Heart left ventricle (tissue), 16 donors: ENCODE data around the gene STON1. TPM values are rescaled to one million over a fixed set of nuclear protein-coding genes. Genes with fewer than 3 reads are reported as not detected.
A peak's percentile ranks its signal among the peaks of the same experiment; 100 is the strongest.

ENCODE experiments used
- ATAC-seq, 4 donors: fragments of 200-7000 bp; cut with Tn5 transposase; one replicate each; pipeline ENCODE4 v1.9.1; 2020 to 2022; ENCODE audit warnings: moderate library complexity in 4 of 4, mild to moderate bottlenecking in 3 of 4, moderate number of reproducible peaks in 1 of 4
- DNase-seq, 5 donors: peaks; one replicate each; pipeline ENCODE4 v3.0.0-alpha.2; 2020
- H3K27ac ChIP-seq, 12 donors: fragments of 200-600 bp; sonication (generic) in 4 of 12; one replicate each; pipeline versions ENCODE4 v1.5.0 to v1.8.0; 2016 to 2022; ENCODE audit warnings: mild to moderate bottlenecking in 2 of 12
- H3K27me3 ChIP-seq, 9 donors: fragments of 200-600 bp; sonication (generic) in 2 of 9; one replicate each; pipeline versions ENCODE4 v1.5.1 to v1.8.0; 2016 to 2022; ENCODE audit warnings: mild to moderate bottlenecking in 3 of 9
- H3K36me3 ChIP-seq, 9 donors: fragments of 200-600 bp; sonication (generic) in 2 of 9; one replicate each; pipeline versions ENCODE4 v1.5.0 to v1.8.0; 2018 to 2022; ENCODE audit warnings: mild to moderate bottlenecking in 2 of 9
- H3K4me1 ChIP-seq, 12 donors: fragments of 200-600 bp; sonication (generic) in 4 of 12; one replicate each; pipeline versions ENCODE4 v1.5.0 to v1.8.0; 2016 to 2022; ENCODE audit warnings: mild to moderate bottlenecking in 3 of 12
- H3K4me3 ChIP-seq, 12 donors: fragments of 200-600 bp; sonication (generic) in 4 of 12; one replicate each; pipeline versions ENCODE4 v1.5.0 to v1.8.0; 2017 to 2022; ENCODE audit warnings: mild to moderate bottlenecking in 9 of 12, moderate library complexity in 4 of 12
- H3K9me3 ChIP-seq, 12 donors: fragments of 200-600 bp; sonication (generic) in 4 of 12; one replicate each; pipeline versions ENCODE4 v1.5.0 to v1.8.0; 2016 to 2022; ENCODE audit warnings: mild to moderate bottlenecking in 1 of 12
- CTCF ChIP-seq, 12 donors: fragments of 200-600 bp; sonication (generic) in 4 of 12; IDR thresholded peaks; one replicate each; pipeline versions ENCODE4 v1.5.0 to v1.8.0; 2018 to 2022; ENCODE audit warnings: antibody characterized with exemption in 12 of 12, mild to moderate bottlenecking in 5 of 12
- POLR2A ChIP-seq, 2 donors: fragments of 450-650 bp; IDR thresholded peaks; one replicate each; pipeline ENCODE4 v1.6.1; 2017; ENCODE audit warnings: antibody characterized with exemption in 2 of 2, mild to moderate bottlenecking in 2 of 2, moderate library complexity in 2 of 2
- WGBS, 4 donors: extraction: QIAGEN DNeasy Blood & Tissue Kit in 2 of 4; methylation state at CpG; one replicate each; pipeline versions ENCODE4 v1.1.5 to v1.1.7; 2013 to 2018; 5-methylcytosine and 5-hydroxymethylcytosine counted together
- intact Hi-C, 10 donors: fragments of 100-400 bp; cut with DNase I; formaldehyde crosslinking; loops; one replicate each; pipeline versions ENCODE4 v1.11.1 to v1.14.2; 2022
- long read RNA-seq, 3 donors: library from polyadenylated mRNA; unstranded; transcript quantifications; one replicate each; pipeline ENCODE4 v2.0.0, GENCODE V29; 2020 to 2021
- polyA plus RNA-seq, 2 donors: library from polyadenylated mRNA; stranded (reverse); fragments of 200-250 nt; gene quantifications; one replicate each; pipeline ENCODE4 v1.2.3, GENCODE V29; 2013
- total RNA-seq, 9 donors: library from RNA; depleted of rRNA in 2 of 9; stranded (reverse); fragments of >200 nt in 2 of 9; fragmentation: NEBNext Ultra II Directional in 3 of 9; extraction: Animal tissue kit (Norgen Biotek cat#: 25700) in 3 of 9; gene quantifications; one replicate each; pipeline versions ENCODE4 v1.1.0 to v1.2.4, GENCODE V29; 2016 to 2023
- donor health status: ischemic (EF 13 %, LVEDD 7.1; RV severe dilation, severe dysfunction).
- donor health status: healthy with polysubstance abuse.
- donor health status: DM: no; HTN: yes; CAD: no.
- donor health status: DM: no; HTN: no; CAD: no.
- donor health status: ischemic (EF 25% LVEDD 6.9; RV normal size, moderate dysfunction).
- donor health status: ischemic (EF 25% LVEDD 5.7; RV mildly dilated, moderate dysfunction).
- donor health status: healthy.
- donor health status: DM: yes; HTN: yes; CAD: no.
- donor health status: ischemic (EF 35%, LVEDD 5.7; RV mildly dilated, moderate dysfunction).
- donor health status: nonischemic (EF 11% LVEDD 7.7; RV severe dilation, severe dysfunction).
- donor health status: DM: yes; HTN: yes; CAD: no.
- donor health status: PGD.
- donor health status: ischemic (EF 29% LVEDD 5.4; RV normal size, mild dysfunction).
- donor health status: nonischemic (EF 23%, LVEDD 6.1; RV moderate dilation, normal function).

The STON1 gene
- total RNA-seq (1 to 10 TPM; 2.8 to 8.6 (median 4.6) TPM), polyA plus RNA-seq (1 to 10 TPM; 2.6 TPM)
- long read RNA-seq, donor 1, full-length matches to known transcripts = 1 of 2 reads
- long read RNA-seq, donor 1, partial matches to known transcripts = 1 of 2 reads
- long read RNA-seq, donor 1, other reads (novel, unspliced or antisense) = 0 of 2 reads
- long read RNA-seq, donor 2, partial matches to known transcripts = 1 of 2 reads
- long read RNA-seq, donor 2, other reads (novel, unspliced or antisense) = 1 of 2 reads
- long read RNA-seq, donor 3 = 0 reads

- Histone ChIP-seq H3K27me3 (no peaks in the 10 kb centered on the region), H3K36me3 (no peaks in the 10 kb centered on the region), H3K4me1 (peaks cover 0 to 47% (median 25%) of the 10 kb centered on the region in 12 donors), H3K9me3 (no peaks in the 10 kb centered on the region), H3K4me3 (peak within 1 kb of the TSS; percentile 58 to 98 (median 83)), H3K27ac (peak within 1 kb of the TSS; percentile 36 to 96 (median 83))
- peak; percentile 20 to 73 (median 54) for ATAC-seq
- intact Hi-C loops = loop anchor here in 8 of 10 donors (2.0 to 10.0 kb wide), 3 partner anchors 55 to 59 kb away; no protein-coding TSS in a partner anchor
- WGBS, 4 donors = 0% methylated on average over 26 to 61 of the region's 62 CpGs
- TF ChIP-seq POLR2A (IDR thresholded peaks at IDR 0.05) (peak in 1 of 2 donors; percentile 24), CTCF (IDR thresholded peaks at IDR 0.05) (peak in 4 of 12 donors; percentile 3 to 15 (median 12))
- DNase-seq = peak; percentile 56 to 81 (median 71)
These were observed at the start of gene STON1 for GRCh38 chr2:48530033-48530811. Gene STON1 (plus strand): TSS chr2:48530154. CDS start chr2:48580634, 50,480 bp downstream.

- H3K27ac ChIP-seq = peak overlapping the region in 1 of 12 donors; percentile 81
- H3K4me1 ChIP-seq = peaks cover 0 to 13% (median 0%) of the 10 kb centered on the region in 12 donors
- intact Hi-C loops = loop anchor here in 1 of 10 donors (10.0 kb wide), 1 partner anchor 104 kb away; no protein-coding TSS in a partner anchor
- 69 to 73% (median 72%) methylated on average over 3 of the region's 3 CpGs for WGBS, 4 donors
- no peak overlapping the region for H3K4me3 ChIP-seq
- ATAC-seq (no peak), DNase-seq (no peak)
- H3K27me3 ChIP-seq = no peaks in the 10 kb centered on the region
- H3K36me3 ChIP-seq = peaks cover 0 to 85% (median 58%) of the 10 kb centered on the region in 9 donors
- TF ChIP-seq POLR2A (IDR thresholded peaks at IDR 0.05) (no peak), CTCF (IDR thresholded peaks at IDR 0.05) (no peak)
- no peaks in the 10 kb centered on the region for H3K9me3 ChIP-seq
These were observed 49.4 kb upstream of the STON1 start for GRCh38 chr2:48480526-48480925.

- intact Hi-C loops = loop anchor here in 1 of 10 donors (10.0 kb wide), 1 partner anchor 102 kb away; no protein-coding TSS in a partner anchor
- Histone ChIP-seq H3K27me3 (no peaks in the 10 kb centered on the region), H3K4me1 (peaks cover 0 to 13% (median 0%) of the 10 kb centered on the region in 12 donors), H3K36me3 (peaks cover 0 to 96% (median 71%) of the 10 kb centered on the region in 9 donors), H3K4me3 (no peak overlapping the region), H3K27ac (peak overlapping the region in 1 of 12 donors; percentile 81), H3K9me3 (no peaks in the 10 kb centered on the region)
- ATAC-seq (no peak), DNase-seq (no peak)
- TF ChIP-seq POLR2A (IDR thresholded peaks at IDR 0.05) (no peak), CTCF (IDR thresholded peaks at IDR 0.05) (no peak)
- WGBS, 4 donors = 81 to 100% (median 89%) methylated on average over 1 of the region's 1 CpG
These were observed 47.6 kb upstream of the STON1 start for GRCh38 chr2:48482313-48482712.

- intact Hi-C loops = loop anchor here in 1 of 10 donors (10.0 kb wide), 1 partner anchor 102 kb away; no protein-coding TSS in a partner anchor
These were observed 47.2 kb upstream of the STON1 start for GRCh38 chr2:48482769-48483168.

More at GRCh38 chr2:48482769-48483168, 47.2 kb upstream of the STON1 start:
- TF ChIP-seq POLR2A (IDR thresholded peaks at IDR 0.05) = no peak
- no peak for TF ChIP-seq CTCF (IDR thresholded peaks at IDR 0.05)
- ATAC-seq (no peak), DNase-seq (no peak)
- Histone ChIP-seq H3K9me3 (no peaks in the 10 kb centered on the region), H3K4me3 (no peak overlapping the region), H3K36me3 (peaks cover 0 to 96% (median 75%) of the 10 kb centered on the region in 9 donors), H3K27me3 (no peaks in the 10 kb centered on the region), H3K27ac (peak overlapping the region in 1 of 12 donors; percentile 77), H3K4me1 (peaks cover 0 to 13% (median 0%) of the 10 kb centered on the region in 12 donors)
- WGBS, 4 donors = 68 to 72% (median 71%) methylated on average over 5 of the region's 5 CpGs
